T47D (cell line): ENCODE data around the gene PDE9A.

Source experiments
- DNase-seq, 2 experiments: peaks; one replicate each; pipeline versions ENCODE4 v3.0.0 to v3.0.0-alpha.2; 2011 to 2012; ENCODE audit warnings: low read depth in 1 of 2, low spot score in 1 of 2
- JUND ChIP-seq: IDR thresholded peaks from 2 replicates; pipeline ENCODE4 v1.6.1; 2012; ENCODE audit warnings: low read depth
- in situ Hi-C: cut with HindIII; loops from 2 replicates; pipeline ENCODE4 v1.10.0; 2016; ENCODE audit warnings: low sequenced_read_pairs, low pct_unique_long_range_greater_than_20kb

PDE9A gene

GRCh38 chr21:42650441-42651421 is 2.7 kb upstream of the PDE9A start:
- no peak for DNase-seq
- in situ Hi-C loops, result no loop called here
- TF ChIP-seq JUND, result no peak

GRCh38 chr21:42651515-42652401 is 1.7 kb upstream of the PDE9A start:
- DNase-seq, result no peak
- in situ Hi-C loops, result no loop called here
- no peak for TF ChIP-seq JUND

DNA sequence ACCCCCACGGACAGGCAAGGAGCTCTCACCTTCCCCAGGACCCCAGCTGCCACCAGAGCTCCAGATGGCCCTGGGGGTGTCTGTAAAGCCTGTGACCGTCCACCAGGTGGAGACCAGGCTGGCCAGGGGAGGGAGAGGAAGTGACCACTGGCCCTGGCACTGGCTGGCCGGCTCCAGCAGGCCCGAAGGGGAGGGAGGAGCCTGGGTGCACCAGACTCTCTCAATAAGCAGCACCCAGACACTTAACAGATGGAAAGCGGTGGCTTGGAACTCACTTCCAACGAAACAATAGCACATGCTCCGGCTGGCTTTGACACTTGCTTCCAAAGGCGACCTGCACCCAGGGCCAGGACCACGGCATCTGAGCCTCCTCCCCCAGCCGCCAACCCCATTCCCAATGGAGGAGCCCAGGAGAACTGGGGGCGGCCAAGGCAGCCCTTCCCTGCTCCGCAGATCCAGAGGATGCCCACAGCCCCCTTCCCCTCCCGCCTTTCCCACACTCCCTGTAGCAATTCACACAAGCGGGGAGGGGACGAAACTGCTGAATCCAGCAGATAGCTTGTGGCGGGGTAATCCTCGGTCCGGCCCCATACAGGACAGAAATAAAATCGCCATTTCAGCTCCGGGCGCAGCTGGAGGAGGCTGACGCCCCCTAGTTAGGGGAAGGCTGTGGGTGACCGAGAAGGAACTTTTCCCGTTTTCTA is 742 bp upstream of the PDE9A start:
- no peak for TF ChIP-seq JUND
- in situ Hi-C loops, result no loop called here
- DNase-seq, result peak in 1 of 2 experiments; percentile 30

- no peak for TF ChIP-seq JUND
- in situ Hi-C loops, result no loop called here
- peak in 1 of 2 experiments; percentile 70 for DNase-seq
Observed at GRCh38 chr21:42654179-42654912, 925 bp downstream of the PDE9A start.

- in situ Hi-C loops, result no loop called here
Observed at GRCh38 chr21:42654913-42655795, 1.7 kb downstream of the PDE9A start.

DNA sequence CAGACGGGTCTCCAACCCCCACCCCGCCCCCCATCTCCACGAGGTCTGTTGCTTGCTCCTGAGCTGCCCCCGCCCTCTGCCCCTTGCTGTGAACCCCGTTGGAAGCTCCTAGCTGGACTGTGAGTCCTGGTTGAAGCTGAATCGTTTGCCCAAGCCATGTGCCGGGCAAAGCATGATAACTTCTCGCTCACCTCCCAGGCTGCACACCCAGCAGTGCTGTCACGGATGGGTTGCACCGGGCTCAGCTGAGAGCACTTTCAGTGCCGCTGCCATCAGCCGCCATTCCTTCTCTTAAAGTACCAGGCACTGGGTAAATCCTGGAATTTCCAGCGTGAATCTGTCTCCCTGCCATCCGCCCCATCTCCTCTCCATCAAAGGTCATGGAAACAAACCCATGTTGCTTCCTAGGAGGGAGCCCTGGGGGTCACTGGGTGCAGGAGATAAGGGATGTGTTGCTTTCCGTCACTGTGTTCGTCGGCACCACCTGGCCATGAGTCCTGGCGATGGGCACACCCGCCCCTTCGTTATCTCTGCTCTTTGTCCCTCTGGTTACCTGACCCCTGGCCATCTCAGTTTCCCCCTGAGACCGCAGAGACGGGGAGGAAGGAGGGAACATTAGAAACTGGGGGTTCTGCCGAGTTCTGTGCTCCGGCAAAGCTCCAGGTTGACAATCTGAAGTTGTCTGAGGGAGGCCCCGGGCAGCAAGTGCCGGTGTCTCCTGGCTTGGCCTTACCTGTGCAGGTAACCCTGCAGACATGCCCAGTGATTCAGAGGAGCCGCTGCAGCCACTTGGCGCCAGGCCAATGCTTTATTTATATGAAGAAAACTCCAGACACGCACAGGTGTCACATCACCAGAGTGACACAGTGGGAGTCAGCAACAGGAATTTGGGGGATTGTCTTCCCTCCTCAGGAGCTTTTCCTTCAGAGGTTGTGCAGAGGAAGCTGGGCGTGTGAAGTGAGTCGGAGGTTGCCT is 2.7 kb downstream of the PDE9A start:
- TF ChIP-seq JUND, result no peak
- in situ Hi-C loops, result no loop called here
- no peak for DNase-seq

More at GRCh38 chr21:42654913-42655795, 1.7 kb downstream of the PDE9A start:
- no peak for TF ChIP-seq JUND
- no peak for DNase-seq

- in situ Hi-C loops, result no loop called here
- no peak for DNase-seq
Observed at GRCh38 chr21:42656872-42657271, 3.5 kb downstream of the PDE9A start.

GRCh38 chr21:42657676-42658319 is 4.4 kb downstream of the PDE9A start:
- no peak for DNase-seq
- in situ Hi-C loops, result no loop called here
- TF ChIP-seq JUND, result no peak

More at GRCh38 chr21:42656872-42657271, 3.5 kb downstream of the PDE9A start:
- no peak for TF ChIP-seq JUND

DNA sequence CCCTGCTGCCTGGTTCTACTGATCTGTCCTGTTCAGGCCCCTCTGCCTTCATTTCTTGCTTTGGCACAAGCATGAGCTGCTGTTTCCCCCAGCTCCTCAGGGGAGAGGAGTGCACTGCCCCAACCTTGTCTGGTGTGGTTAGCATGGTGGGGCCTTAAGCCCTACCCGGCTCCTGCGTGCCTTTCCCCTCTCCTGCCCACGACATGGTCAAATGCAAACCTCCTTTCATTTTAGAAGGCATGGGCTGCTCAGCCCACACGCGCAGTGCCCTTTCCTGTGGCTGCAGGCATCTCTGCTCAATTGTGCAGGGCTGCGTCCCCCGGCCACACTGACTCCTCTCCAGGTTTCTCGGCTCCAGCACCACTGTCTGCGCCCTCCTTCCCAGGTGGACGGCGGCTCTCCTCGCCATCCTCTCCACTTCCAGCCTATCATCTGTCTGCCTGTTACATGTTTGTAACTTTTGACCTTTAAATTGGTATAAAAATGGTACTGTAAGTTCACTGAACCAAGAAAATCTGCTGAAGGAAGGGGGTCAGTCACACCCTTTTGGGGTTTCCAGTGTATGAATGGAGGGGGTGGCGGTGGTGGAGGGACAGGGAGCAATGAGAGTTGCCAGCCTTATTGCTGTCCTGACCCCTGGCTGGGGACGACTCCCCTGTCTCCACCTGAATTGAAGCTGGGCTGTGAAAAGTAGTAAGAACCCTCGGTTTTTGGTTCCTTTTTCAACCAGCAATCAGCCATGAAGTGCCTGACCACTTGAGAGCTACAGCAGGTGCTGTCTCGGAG is 5.1 kb downstream of the PDE9A start:
- in situ Hi-C loops, result no loop called here
- TF ChIP-seq JUND, result no peak
- DNase-seq, result no peak
